Astrocyte of the cerebellum (primary cell): ENCODE results near the gene GSG1L2.
"Not testable (repeated sequence)": the region's sequence is repeated elsewhere in the genome, so short reads cannot be mapped to it uniquely, and the experiment has no call there.

Experiments
- DNase-seq: peaks from one replicate; pipeline ENCODE4 v3.0.0-alpha.2; 2011; ENCODE audit warnings: low read depth
- H3K4me3 ChIP-seq: 2 replicates; pipeline ENCODE4 v1.5.1; 2011; ENCODE audit warnings: mild to moderate bottlenecking, low read depth, low read length, moderate library complexity
- in situ Hi-C: cut with HindIII; loops from 2 replicates; pipeline ENCODE4 v1.10.0; 2017; ENCODE audit warnings: low sequenced_read_pairs
- TF ChIP-seq, protein P1 (sequence below): IDR thresholded peaks from 2 replicates; pipeline ENCODE4 v1.5.1; 2012; ENCODE audit warnings: low read length, low read depth, moderate library complexity, mild to moderate bottlenecking; ENCODE audit errors: missing control alignments

The GSG1L2 gene

DNA sequence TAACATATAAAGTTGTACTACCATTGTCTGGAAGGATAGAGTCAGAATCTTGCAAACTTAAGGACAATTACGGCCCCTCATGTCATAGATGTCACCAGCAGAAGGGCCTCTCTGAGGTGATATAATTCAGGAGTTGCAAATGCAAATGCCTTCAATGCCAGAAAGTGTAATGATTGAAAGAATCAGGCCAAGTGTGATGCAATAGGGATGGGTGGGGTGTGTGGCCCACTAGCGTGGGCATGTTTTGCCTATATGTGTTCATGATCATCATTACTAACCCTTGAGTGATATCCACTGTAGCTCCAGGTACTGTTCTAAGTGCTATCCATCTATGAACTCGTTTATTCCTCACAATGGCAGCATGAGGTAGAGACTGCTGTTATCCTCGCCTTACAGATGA lies 31.6 kb downstream of the GSG1L2 start:
- TF ChIP-seq, protein P1, sequence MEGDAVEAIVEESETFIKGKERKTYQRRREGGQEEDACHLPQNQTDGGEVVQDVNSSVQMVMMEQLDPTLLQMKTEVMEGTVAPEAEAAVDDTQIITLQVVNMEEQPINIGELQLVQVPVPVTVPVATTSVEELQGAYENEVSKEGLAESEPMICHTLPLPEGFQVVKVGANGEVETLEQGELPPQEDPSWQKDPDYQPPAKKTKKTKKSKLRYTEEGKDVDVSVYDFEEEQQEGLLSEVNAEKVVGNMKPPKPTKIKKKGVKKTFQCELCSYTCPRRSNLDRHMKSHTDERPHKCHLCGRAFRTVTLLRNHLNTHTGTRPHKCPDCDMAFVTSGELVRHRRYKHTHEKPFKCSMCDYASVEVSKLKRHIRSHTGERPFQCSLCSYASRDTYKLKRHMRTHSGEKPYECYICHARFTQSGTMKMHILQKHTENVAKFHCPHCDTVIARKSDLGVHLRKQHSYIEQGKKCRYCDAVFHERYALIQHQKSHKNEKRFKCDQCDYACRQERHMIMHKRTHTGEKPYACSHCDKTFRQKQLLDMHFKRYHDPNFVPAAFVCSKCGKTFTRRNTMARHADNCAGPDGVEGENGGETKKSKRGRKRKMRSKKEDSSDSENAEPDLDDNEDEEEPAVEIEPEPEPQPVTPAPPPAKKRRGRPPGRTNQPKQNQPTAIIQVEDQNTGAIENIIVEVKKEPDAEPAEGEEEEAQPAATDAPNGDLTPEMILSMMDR, result no peak
- H3K4me3 ChIP-seq, result no peak overlapping the region
- no peak for DNase-seq
- in situ Hi-C loops, result no loop called here

DNA sequence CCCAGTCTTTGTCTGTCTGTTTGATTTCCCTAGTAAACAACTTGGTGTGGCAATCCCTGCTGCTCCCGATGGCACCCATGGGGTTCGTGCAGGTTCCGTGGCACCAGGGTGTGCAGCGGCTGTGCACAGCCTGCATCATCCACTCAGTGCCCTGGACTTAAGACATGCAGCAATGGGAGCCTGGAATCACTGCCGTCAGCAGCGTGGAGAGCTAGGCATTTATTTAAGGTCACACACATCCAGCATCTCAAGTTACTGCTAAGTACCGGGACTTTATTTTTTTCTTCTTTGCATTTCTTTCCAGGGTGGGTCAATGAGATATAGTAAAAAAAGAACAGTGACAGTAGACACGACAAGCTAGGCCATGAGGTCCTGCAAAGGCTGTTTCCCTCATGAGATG lies 33.3 kb downstream of the GSG1L2 start:
- H3K4me3 ChIP-seq, result no peak overlapping the region
- DNase-seq, result no peak
- TF ChIP-seq, protein P1, result no peak
- in situ Hi-C loops, result no loop called here

DNA sequence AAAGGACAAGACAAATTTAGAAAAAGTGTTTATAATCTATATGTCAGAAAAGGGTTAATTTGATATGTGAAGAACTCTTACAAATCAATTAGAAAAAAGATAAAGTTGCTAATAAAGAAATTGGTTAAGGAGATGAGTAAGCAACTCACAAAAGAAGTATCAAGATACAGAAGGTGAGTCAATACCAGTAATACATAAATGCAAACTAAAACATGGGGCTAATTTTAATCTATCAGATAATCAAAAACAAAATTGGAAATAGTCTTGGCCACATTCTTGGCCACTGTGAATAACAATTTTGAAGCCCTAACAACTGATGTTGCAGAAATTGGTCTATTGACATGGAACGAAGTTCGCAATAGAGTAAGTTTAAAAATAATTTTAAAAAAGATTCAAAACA lies 37.3 kb downstream of the GSG1L2 start:
- in situ Hi-C loops, result no loop called here
- no peak for DNase-seq
- H3K4me3 ChIP-seq, result no peak overlapping the region
- TF ChIP-seq, protein P1, result no peak

DNA sequence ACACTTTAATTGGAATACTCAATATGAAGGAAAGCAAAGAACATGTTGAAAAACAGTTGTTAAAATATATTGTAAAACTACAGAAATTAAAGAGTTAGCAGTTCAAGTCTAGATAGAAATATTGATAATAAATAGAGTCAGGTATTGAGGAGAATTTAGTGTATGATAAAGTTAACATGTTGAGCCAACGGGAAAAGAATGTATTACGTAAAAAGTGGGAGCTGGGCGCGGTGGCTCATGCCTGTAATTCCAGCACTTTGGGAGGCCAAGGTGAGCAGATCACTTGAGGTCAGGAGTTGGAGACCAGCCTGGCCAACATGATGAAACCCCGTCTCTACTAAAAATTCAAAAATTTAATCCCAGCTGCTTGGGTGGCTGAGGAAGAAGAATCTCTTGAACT lies 38.4 kb downstream of the GSG1L2 start:
- H3K4me3 ChIP-seq, DNase-seq, in situ Hi-C loops: not testable (repeated sequence)

DNA sequence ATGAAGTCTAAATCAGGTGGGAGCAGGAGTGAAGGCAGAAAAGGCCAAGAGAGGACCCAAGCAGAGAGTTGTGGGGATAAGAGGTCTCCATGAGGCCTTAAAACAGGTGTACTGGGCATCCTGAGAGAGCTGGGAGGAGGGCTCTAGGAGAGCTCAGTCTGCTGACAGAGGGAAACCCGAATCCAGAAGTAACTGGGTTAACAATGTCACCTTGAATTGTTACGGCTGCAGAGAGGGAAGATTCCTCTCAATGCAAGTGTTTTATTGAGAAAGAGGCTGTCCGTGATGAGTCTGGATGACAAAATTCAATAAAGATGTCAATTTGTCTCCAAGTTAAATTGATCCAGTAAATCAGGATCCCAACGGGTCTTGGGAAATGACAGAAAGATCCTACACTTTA lies 38.8 kb downstream of the GSG1L2 start:
- in situ Hi-C loops, result no loop called here
- no peak for DNase-seq
- TF ChIP-seq, protein P1, result no peak
- H3K4me3 ChIP-seq, result no peak overlapping the region

DNA sequence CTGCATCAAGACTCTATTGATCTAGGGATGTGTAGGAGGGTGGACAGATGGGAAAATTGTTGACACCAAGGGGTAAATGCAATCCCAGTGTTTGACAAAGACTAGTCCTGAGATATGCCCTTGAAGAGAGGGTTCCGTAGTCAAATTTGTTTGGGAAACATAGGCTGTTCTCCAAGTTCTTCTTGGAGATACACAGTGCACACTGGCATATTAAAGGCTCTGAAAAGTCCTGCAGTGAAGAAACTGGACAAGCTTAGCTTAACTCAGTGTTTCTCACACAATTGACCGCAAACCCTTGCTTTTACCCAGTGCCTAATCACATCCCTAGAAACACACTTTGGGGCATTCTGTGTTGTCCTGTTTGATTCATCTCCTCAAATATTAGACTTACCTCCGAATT lies 41.3 kb downstream of the GSG1L2 start:
- H3K4me3 ChIP-seq, result no peak overlapping the region
- TF ChIP-seq, protein P1, result no peak
- in situ Hi-C loops, result no loop called here
- DNase-seq, result no peak

DNA sequence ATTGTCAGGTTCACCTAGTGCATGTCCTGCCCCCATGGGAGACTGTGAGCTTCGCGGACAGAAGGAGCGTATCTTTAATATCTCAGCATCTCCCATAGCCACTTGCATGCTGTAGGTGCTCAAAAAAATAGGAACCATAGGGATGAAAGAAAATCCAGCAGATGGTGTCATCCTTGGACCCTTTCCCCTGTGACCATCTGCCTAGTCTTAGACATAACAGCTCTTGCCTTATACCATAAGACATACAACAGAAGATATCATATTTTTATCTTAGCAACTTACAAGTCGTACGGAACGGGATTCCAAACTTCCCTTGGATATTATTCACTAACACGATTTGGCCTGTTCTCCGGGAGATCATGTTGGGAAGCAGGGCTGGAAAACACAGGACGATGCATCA lies 45.0 kb downstream of the GSG1L2 start:
- in situ Hi-C loops, result no loop called here
- DNase-seq, result no peak
- H3K4me3 ChIP-seq, result no peak overlapping the region
- TF ChIP-seq, protein P1, result no peak
